ENCODE results near the gene DACT1.

DNA sequence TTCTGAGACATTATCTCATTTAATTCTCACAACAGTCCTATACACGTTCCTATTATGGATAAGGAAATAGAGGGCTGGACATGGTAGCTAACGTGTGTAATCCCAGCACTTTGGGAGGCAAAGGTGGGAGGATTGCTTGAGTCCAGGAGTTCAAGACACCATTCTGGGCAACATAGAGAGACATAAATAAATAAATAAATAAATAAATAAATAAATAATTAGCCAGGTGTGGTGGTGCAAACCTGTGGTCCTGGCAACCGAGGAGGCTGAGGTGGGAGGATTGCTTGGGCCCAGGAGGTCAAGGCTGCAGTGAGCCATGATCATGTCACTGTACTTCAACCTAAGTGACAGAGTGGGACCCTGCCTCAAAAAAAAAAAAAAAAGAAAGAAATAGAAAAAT, 22.6 kb downstream of the DACT1 start:
- TF ChIP-seq, protein P1, sequence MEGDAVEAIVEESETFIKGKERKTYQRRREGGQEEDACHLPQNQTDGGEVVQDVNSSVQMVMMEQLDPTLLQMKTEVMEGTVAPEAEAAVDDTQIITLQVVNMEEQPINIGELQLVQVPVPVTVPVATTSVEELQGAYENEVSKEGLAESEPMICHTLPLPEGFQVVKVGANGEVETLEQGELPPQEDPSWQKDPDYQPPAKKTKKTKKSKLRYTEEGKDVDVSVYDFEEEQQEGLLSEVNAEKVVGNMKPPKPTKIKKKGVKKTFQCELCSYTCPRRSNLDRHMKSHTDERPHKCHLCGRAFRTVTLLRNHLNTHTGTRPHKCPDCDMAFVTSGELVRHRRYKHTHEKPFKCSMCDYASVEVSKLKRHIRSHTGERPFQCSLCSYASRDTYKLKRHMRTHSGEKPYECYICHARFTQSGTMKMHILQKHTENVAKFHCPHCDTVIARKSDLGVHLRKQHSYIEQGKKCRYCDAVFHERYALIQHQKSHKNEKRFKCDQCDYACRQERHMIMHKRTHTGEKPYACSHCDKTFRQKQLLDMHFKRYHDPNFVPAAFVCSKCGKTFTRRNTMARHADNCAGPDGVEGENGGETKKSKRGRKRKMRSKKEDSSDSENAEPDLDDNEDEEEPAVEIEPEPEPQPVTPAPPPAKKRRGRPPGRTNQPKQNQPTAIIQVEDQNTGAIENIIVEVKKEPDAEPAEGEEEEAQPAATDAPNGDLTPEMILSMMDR (conservative IDR thresholded peaks at IDR 0.05 in 1 of 2, IDR thresholded peaks at IDR 0.05 in 1 of 2; ENCODE audit: low read depth in 1 of 2, low read length in 2 of 2): no peak
- TF ChIP-seq EZH2 (IDR thresholded peaks at IDR 0.05; ENCODE audit: low read length, missing control alignments): no peak

All from fibroblast of lung (primary cell).